ENCODE results near the gene ENTR1. TPM values are rescaled to one million over a fixed set of nuclear protein-coding genes. Genes with fewer than 3 reads are reported as not detected.

The ENTR1 gene
- polyA plus RNA-seq, 3 donors = 3.3 to 60.0 (median 9.6) TPM

DNA sequence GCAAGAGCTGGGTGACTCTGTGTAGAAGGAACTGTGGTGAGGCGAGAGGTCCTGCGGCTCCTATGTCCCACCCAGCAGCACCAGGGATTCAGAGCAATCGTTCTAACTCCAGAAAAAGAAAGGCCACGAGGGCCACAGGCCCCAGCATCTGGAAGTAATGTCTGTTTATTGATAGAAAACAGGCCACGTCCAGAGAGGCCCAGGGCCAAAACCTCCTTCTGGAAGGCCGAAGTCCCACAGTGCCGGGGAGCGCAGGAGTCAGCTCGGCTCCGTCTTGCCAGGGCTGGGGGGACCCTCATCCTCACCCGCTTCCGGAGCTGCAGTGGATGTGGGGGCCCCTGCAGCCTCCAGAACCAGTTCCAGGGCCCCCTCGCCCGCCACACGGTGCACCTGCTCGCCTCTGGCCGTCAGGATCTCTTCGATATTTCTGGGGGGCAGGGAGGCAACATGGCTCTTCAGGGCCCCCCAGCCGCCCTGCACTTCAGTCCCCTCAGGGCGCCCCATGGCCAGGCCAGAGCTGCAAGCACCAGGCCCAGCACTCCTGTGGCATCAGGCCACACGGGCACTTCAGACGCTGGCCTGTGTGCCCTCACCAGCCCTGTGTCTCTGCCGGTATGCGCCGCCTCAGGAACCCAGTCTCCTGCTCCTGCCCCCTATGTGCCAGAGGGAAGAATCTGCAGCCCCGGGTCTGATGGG, 48.5 kb downstream of the ENTR1 start:
- Mint-ChIP-seq H3K4me1 (peaks cover 24% of the 10 kb centered on the region), H3K4me3 (no peak overlapping the region), H3K9me3 (peaks cover 0 to 2% (median 0%) of the 10 kb centered on the region in 7 donors), H3K27ac (peak overlapping the region in 2 of 7 donors; percentile 7 to 18), H3K27me3 (ENCODE audit: low read depth in 3 of 3) (peaks cover 1 to 2% (median 2%) of the 10 kb centered on the region in 3 donors), H3K36me3 (peaks cover 0 to 5% of the 10 kb centered on the region in 2 donors)
- TF ChIP-seq, protein P1, sequence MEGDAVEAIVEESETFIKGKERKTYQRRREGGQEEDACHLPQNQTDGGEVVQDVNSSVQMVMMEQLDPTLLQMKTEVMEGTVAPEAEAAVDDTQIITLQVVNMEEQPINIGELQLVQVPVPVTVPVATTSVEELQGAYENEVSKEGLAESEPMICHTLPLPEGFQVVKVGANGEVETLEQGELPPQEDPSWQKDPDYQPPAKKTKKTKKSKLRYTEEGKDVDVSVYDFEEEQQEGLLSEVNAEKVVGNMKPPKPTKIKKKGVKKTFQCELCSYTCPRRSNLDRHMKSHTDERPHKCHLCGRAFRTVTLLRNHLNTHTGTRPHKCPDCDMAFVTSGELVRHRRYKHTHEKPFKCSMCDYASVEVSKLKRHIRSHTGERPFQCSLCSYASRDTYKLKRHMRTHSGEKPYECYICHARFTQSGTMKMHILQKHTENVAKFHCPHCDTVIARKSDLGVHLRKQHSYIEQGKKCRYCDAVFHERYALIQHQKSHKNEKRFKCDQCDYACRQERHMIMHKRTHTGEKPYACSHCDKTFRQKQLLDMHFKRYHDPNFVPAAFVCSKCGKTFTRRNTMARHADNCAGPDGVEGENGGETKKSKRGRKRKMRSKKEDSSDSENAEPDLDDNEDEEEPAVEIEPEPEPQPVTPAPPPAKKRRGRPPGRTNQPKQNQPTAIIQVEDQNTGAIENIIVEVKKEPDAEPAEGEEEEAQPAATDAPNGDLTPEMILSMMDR (IDR thresholded peaks at IDR 0.05) = no peak
- no peaks in the 10 kb centered on the region for H3K9me3 ChIP-seq (replicated peaks in 1 of 2; ENCODE audit: control insufficient read depth in 1 of 2, insufficient read depth in 1 of 2, low read length in 2 of 2)
- intact Hi-C loops (cut with micrococcal nuclease) = loop anchor here (5.0 to 10.0 kb wide), 4 partner anchors 40 to 123 kb away; partner anchors contain the start of genes ENTR1 (in 1 of the 2), PMPCA (in 1 of the 2), QSOX2 (in 1 of the 2) and SEC16A (in 1 of the 2)
- DNase-seq = no peak
- H3K27ac ChIP-seq (ENCODE audit: low read depth in 1 of 2, low read length in 2 of 2) = peak overlapping the region in 1 of 2 donors; percentile 51
- peaks cover 35 to 41% of the 10 kb centered on the region in 2 donors for H3K4me1 ChIP-seq (ENCODE audit: control insufficient read depth in 1 of 2, insufficient read depth in 2 of 2, low read length in 2 of 2)
- WGBS (ENCODE audit: insufficient coverage) = 96% methylated on average over 22 of the region's 26 CpGs
- H3K4me3 ChIP-seq (replicated peaks in 1 of 3; ENCODE audit: low read depth in 2 of 3, low read length in 3 of 3) = no peak overlapping the region
- no peaks in the 10 kb centered on the region for H3K27me3 ChIP-seq (ENCODE audit: control insufficient read depth in 2 of 2, insufficient read depth in 2 of 2, low read length in 2 of 2)
- H3K36me3 ChIP-seq (replicated peaks in 1 of 2; ENCODE audit: control insufficient read depth in 1 of 2, insufficient read depth in 2 of 2, low read length in 2 of 2) = peaks cover 4 to 7% of the 10 kb centered on the region in 2 donors
- H3K9ac ChIP-seq (ENCODE audit: insufficient read depth, low read length, poor library complexity, severe bottlenecking) = no peak overlapping the region
- H3K4me2 ChIP-seq (replicated peaks; ENCODE audit: extremely low read depth, low read length, poor library complexity, severe bottlenecking) = no peak overlapping the region
- H4K20me1 ChIP-seq (ENCODE audit: insufficient read depth, low read length) = peaks cover 12% of the 10 kb centered on the region
- no peaks in the 10 kb centered on the region for H3K79me2 ChIP-seq (ENCODE audit: insufficient read depth, low read length)
- H2AFZ ChIP-seq (ENCODE audit: insufficient read depth, low read depth, low read length, poor library complexity, severe bottlenecking) = no peak overlapping the region

DNA sequence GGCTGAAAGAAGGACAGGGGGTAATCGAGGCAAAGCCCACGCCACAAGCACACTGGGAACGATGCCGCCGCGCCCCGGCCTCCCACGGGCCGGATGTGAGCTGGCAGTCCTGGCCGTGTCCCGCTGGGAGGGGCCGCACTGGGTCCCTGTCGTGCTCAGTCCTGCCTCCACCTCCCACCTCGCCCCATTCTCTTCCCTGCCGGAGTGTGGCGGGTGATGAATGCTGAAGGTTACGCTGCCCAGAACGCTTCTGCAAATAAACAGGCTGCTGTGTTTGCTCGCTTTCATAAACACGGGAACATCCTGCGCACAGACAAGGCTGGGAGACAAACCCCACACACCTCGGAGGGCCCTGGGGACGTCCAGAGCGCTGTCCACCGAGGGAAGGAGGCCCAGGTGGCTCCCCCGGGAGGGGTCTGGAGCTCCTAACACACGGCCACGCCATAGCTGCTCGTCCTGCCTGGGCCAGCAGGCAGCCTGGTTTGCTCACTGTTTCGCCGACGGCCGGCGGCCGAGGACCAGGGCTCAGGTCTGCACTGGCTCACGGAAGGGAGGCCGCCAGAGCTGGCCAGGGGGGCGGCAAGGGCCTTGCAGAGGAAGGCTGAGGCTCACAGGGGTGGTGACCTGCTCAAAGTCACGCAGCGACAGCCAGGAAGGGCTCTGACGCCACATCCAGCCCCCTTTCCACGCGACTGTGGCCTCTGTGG, 49.2 kb downstream of the ENTR1 start:
- Mint-ChIP-seq H3K27me3 (ENCODE audit: low read depth in 3 of 3) (peaks cover 1 to 2% (median 2%) of the 10 kb centered on the region in 3 donors), H3K4me1 (peaks cover 18% of the 10 kb centered on the region), H3K27ac (no peak overlapping the region), H3K9me3 (peaks cover 0 to 2% (median 0%) of the 10 kb centered on the region in 7 donors), H3K4me3 (no peak overlapping the region), H3K36me3 (no peaks in the 10 kb centered on the region)
- TF ChIP-seq, protein P1 (IDR thresholded peaks at IDR 0.05) = no peak
- no peaks in the 10 kb centered on the region for H3K79me2 ChIP-seq (ENCODE audit: insufficient read depth, low read length)
- WGBS (ENCODE audit: insufficient coverage) = 95% methylated on average over 36 of the region's 43 CpGs
- peaks cover 30 to 34% of the 10 kb centered on the region in 2 donors for H3K4me1 ChIP-seq (ENCODE audit: control insufficient read depth in 1 of 2, insufficient read depth in 2 of 2, low read length in 2 of 2)
- H3K36me3 ChIP-seq (replicated peaks in 1 of 2; ENCODE audit: control insufficient read depth in 1 of 2, insufficient read depth in 2 of 2, low read length in 2 of 2) = no peaks in the 10 kb centered on the region
- no peak for DNase-seq
- H4K20me1 ChIP-seq (ENCODE audit: insufficient read depth, low read length) = peaks cover 12% of the 10 kb centered on the region
- H3K9me3 ChIP-seq (replicated peaks in 1 of 2; ENCODE audit: control insufficient read depth in 1 of 2, insufficient read depth in 1 of 2, low read length in 2 of 2) = no peaks in the 10 kb centered on the region
- no peak overlapping the region for H3K4me2 ChIP-seq (replicated peaks; ENCODE audit: extremely low read depth, low read length, poor library complexity, severe bottlenecking)
- H2AFZ ChIP-seq (ENCODE audit: insufficient read depth, low read depth, low read length, poor library complexity, severe bottlenecking) = no peak overlapping the region
- intact Hi-C loops (cut with micrococcal nuclease) = loop anchor here (5.0 to 10.0 kb wide), 4 partner anchors 41 to 124 kb away; partner anchors contain the start of genes ENTR1 (in 1 of the 2), PMPCA (in 1 of the 2), QSOX2 (in 1 of the 2) and SEC16A (in 1 of the 2)
- no peaks in the 10 kb centered on the region for H3K27me3 ChIP-seq (ENCODE audit: control insufficient read depth in 2 of 2, insufficient read depth in 2 of 2, low read length in 2 of 2)
- no peak overlapping the region for H3K4me3 ChIP-seq (replicated peaks in 1 of 3; ENCODE audit: low read depth in 2 of 3, low read length in 3 of 3)
- H3K9ac ChIP-seq (ENCODE audit: insufficient read depth, low read length, poor library complexity, severe bottlenecking) = no peak overlapping the region
- H3K27ac ChIP-seq (ENCODE audit: low read depth in 1 of 2, low read length in 2 of 2) = no peak overlapping the region

Measured in CD14-positive monocyte (primary cell).